Right lobe of liver (tissue), 4 donors: ENCODE results near the gene HERC3.

Source experiments
- POLR2A ChIP-seq: fragments of 450-650 bp; IDR thresholded peaks from one replicate; pipeline ENCODE4 v1.6.1; 2017; ENCODE audit warnings: antibody characterized with exemption, mild to moderate bottlenecking
- TF ChIP-seq, protein P1 (sequence below), 4 donors: fragments of 200-600 bp in 3 of 4; fragments of 450-650 bp in 1 of 4; IDR thresholded peaks; one replicate each; pipeline versions ENCODE4 v1.5.1 to v1.8.0; 2016 to 2022; ENCODE audit warnings: antibody characterized with exemption in 4 of 4, mild to moderate bottlenecking in 2 of 4
- donor health status: DM: no; HTN: no; CAD: no.
- donor health status: DM: no; HTN: no; CAD: no.
- donor health status: DM: no; HTN: yes; CAD: no.

- TF ChIP-seq, protein P1, sequence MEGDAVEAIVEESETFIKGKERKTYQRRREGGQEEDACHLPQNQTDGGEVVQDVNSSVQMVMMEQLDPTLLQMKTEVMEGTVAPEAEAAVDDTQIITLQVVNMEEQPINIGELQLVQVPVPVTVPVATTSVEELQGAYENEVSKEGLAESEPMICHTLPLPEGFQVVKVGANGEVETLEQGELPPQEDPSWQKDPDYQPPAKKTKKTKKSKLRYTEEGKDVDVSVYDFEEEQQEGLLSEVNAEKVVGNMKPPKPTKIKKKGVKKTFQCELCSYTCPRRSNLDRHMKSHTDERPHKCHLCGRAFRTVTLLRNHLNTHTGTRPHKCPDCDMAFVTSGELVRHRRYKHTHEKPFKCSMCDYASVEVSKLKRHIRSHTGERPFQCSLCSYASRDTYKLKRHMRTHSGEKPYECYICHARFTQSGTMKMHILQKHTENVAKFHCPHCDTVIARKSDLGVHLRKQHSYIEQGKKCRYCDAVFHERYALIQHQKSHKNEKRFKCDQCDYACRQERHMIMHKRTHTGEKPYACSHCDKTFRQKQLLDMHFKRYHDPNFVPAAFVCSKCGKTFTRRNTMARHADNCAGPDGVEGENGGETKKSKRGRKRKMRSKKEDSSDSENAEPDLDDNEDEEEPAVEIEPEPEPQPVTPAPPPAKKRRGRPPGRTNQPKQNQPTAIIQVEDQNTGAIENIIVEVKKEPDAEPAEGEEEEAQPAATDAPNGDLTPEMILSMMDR (IDR thresholded peaks at IDR 0.05) = no peak
- no peak for TF ChIP-seq POLR2A
Measured at GRCh38 chr4:88673886-88674285, 81.6 kb downstream of the HERC3 start.
